A549 treated with CpdA at 1 μM for 4 hours (cell line): ENCODE measurements around the gene C9orf153. TPM values are rescaled to one million over a fixed set of nuclear protein-coding genes. Genes with fewer than 3 reads are reported as not detected.

Source experiments
- total RNA-seq: library from RNA; stranded (reverse); fragments of 200-300 nt; extraction: Qiagen RNA extraction; gene quantifications from 5 replicates; pipeline ENCODE4 v1.2.3, GENCODE V29; 2022; ENCODE audit warnings: low read depth

Gene C9orf153
- total RNA-seq, result 0.27 to 0.37 TPM (median 0.27 TPM) in 3 of 5 replicates, not detected in the others

DNA sequence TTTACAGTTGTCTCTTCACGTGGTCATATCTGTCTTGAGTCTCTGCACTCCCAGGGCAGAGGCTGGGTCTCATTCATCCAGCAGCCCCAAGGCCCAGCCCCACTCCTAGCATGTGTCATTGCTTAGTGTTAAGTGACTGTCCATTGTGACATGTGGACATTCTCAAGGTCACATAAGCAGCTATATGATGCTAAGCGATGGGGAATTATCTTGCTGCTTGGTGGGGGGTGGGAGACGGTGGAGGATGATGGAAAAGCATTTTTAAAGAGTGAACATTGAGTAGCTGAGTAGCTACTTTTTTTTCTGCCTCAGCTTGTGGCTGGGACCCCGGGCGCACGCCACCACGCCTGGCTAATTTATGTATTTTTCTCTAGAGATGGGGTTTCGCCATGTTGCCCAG lies at the start of gene C9orf153:
Gene C9orf153, minus strand, starts transcription at position 101 of the 400 bp plus-strand sequence. CDS start 30,054 bp downstream, outside the sequence.

DNA sequence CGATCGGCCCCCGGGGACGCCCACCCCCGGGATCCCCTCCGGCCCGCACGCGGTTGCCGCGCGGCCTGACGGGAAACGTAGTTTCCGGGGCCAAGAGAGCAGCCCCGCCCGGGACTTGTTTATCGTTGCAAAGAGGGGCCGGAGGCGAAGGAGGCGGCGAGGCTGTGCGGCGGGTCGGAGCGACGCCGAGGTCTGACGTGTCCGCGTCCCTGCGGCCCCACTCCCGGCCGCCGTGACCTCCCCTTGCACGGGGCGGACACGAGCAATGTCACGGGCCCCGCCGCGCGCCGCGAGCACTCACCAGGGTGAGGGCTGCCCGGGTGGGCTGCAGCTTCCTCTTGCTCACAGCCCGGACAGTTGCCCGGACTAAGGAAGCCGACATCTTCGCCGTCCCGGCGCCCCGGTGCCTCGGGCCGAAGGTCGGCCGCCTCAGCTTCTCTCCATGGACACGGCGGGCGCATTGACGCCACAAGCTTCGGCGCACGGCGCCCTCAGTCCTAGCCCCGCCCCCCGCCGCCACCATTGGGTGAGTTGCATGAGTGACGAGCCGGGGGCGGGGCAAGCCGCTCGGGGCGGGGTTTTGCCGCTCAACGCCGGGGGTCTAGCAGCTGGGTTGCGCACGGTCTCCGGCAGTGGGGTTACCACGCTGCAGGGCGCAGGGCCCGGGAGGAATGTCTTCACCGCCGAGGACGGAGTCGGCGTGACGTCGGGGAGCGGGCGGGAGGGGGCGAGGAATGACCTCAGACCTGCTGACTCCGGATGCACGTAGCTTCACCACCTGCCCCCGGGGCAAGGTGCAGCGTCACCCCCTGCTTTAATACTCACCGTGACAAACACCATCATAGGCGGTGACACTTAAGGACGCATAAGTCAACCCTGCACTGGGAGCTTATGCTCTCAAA lies 22.9 kb upstream of the C9orf153 start, which contains the start of gene ISCA1:
Gene ISCA1, minus strand, starts transcription at position 462 of the 902 bp plus-strand sequence. Its CDS starts 80 bp downstream, at position 382.

Other genes starting within 250 kb of the C9orf153 start
- 107 to 123 TPM (median 114 TPM) in 5 replicates for gene GOLM1, start 160.1 kb downstream of the C9orf153 start, total RNA-seq
- 44.5 to 50.1 TPM (median 44.8 TPM) in 5 replicates for gene ISCA1, start 22.9 kb upstream of the C9orf153 start, total RNA-seq
- 9.7 to 11.0 TPM (median 10.3 TPM) in 5 replicates for gene TUT7, start 94.8 kb upstream of the C9orf153 start, total RNA-seq